Keratinocyte (primary cell): ENCODE results near the gene CDCP1.
A peak's percentile ranks its signal among the peaks of the same experiment; 100 is the strongest.

Experiments used
- CTCF ChIP-seq, 3 experiments: IDR thresholded peaks in 1 of 3; conservative IDR thresholded peaks in 1 of 3; optimal IDR thresholded peaks in 1 of 3; 2 replicates in 2 of 3; 3 replicates in 1 of 3; pipeline versions ENCODE3 to v1.5.1; 2011; ENCODE audit warnings: low read length in 3 of 3, mild to moderate bottlenecking in 3 of 3, moderate library complexity in 2 of 3, control low read depth in 1 of 3, inconsistent platforms in 1 of 3; ENCODE audit not compliant: insufficient read depth in 2 of 3; ENCODE audit errors: extremely low read depth in 1 of 3
- EZH2 ChIP-seq: IDR thresholded peaks from one replicate; pipeline ENCODE4 v1.6.1; 2012; ENCODE audit warnings: inconsistent platforms, mild to moderate bottlenecking, low read length, moderate library complexity

- TF ChIP-seq CTCF (optimal IDR thresholded peaks at IDR 0.05 in 1 of 3, IDR thresholded peaks at IDR 0.05 in 1 of 3, conservative IDR thresholded peaks at IDR 0.05 in 1 of 3; ENCODE audit: extremely low read depth in 1 of 3, insufficient read depth in 2 of 3, low read length in 3 of 3) (peak in 1 of 3 experiments; percentile 1), EZH2 (no peak)
Measured at GRCh38 chr3:45035441-45036301, 110.5 kb downstream of the CDCP1 start.
